Left cardiac atrium (tissue), 4 donors: ENCODE measurements around the gene SLC25A27. TPM values are rescaled to one million over a fixed set of nuclear protein-coding genes. Genes with fewer than 3 reads are reported as not detected.
A peak's percentile ranks its signal among the peaks of the same experiment; 100 is the strongest.
"Not testable (repeated sequence)": the region's sequence is repeated elsewhere in the genome, so short reads cannot be mapped to it uniquely, and the experiment has no call there.

Experiments used
- ATAC-seq, 2 donors: fragments of 200-7000 bp; cut with Tn5 transposase; one replicate each; pipeline ENCODE4 v1.9.1; 2020; ENCODE audit warnings: mild to moderate bottlenecking in 2 of 2, moderate library complexity in 2 of 2
- DNase-seq: peaks from one replicate; pipeline ENCODE4 v3.0.0-alpha.2; 2020
- intact Hi-C, 2 donors: fragments of 100-400 bp; cut with DNase I; formaldehyde crosslinking; loops; one replicate each; pipeline versions ENCODE4 v1.14.1 to v1.15.1; 2022 to 2023
- total RNA-seq, 2 donors: library from RNA; stranded (reverse); fragmentation: NEBNext Ultra II Directional; extraction: Animal tissue kit (Norgen Biotek cat#: 25700); gene quantifications; one replicate each; pipeline ENCODE4 v1.2.1, GENCODE V29; 2021
- donor health status: DM: no; HTN: yes; CAD: no.
- donor health status: DM: no; HTN: yes; CAD: no; lungs with severe emphysema.
- donor health status: DM: yes; HTN: yes; CAD: no.
- donor health status: Dilated cardiomyopathy.

The SLC25A27 gene
- total RNA-seq, 2 donors from 2014 or later, result 7.8 to 16.2 TPM

- ATAC-seq (no peak), DNase-seq (no peak)
- intact Hi-C loops, result no loop called here
These were observed 7.5 kb upstream of the SLC25A27 start for GRCh38 chr6:46645265-46645664.

GRCh38 chr6:46648108-46648507 lies 4.7 kb upstream of the SLC25A27 start:
- ATAC-seq, intact Hi-C loops, DNase-seq: not testable (repeated sequence)

DNA sequence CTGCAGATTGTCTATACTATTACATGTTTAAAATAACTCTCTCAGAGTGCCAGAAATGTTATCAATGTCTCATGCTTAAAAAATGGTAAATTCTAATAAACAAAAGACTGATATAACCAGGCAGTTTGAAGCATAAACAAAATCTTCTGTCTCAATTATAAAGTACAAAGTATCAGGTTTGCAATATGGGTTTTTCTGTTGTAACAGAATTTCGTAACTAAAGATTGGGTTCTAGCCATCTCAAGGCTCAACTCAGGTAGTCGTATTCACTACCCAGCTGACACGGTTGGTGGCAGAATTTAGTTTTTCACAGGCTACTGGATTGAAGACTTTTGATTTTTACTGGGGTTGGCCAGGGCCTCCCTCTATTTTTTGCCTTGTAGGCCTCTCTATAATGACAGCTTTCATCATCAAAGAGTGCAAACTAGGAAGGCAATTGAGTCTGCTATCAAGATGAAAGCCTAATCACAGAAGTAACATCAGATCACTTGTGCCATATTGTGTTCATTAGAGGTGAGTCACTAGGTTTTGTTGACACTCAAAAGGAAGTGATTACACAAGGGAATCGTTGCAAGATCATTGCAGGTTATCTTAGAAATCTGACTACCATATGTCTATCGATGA lies 3.8 kb upstream of the SLC25A27 start:
- ATAC-seq, result no peak
- no peak for DNase-seq
- intact Hi-C loops, result no loop called here

GRCh38 chr6:46651006-46651405 lies 1.8 kb upstream of the SLC25A27 start:
- ATAC-seq, result no peak
- DNase-seq, result no peak
- intact Hi-C loops, result no loop called here

GRCh38 chr6:46651816-46652215 lies 959 bp upstream of the SLC25A27 start:
- no peak for ATAC-seq

DNA sequence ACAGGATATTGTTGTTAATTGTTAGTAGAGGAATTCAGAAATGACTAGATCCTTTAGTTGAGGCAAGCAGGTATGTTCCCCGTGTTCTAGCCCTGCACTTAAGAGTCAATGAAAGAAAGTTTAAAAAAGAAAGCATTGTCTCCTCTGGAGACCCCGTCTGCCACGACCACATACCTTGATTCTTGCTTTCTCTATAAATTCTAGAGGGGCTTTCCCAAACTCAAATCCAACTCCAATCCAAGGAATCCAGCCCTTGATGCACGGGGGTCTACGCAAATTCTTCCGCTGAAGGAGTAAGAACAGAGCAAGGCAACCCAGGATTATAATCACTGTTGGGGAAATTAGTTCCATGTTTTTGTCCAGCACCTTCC lies 558 bp upstream of the SLC25A27 start:
- DNase-seq (no peak), ATAC-seq (no peak)
- intact Hi-C loops, result no loop called here

More at GRCh38 chr6:46651816-46652215, 959 bp upstream of the SLC25A27 start:
- intact Hi-C loops, result no loop called here
- no peak for DNase-seq

- intact Hi-C loops, result no loop called here
- ATAC-seq (no peak), DNase-seq (no peak)
These were observed 842 bp downstream of the SLC25A27 start for GRCh38 chr6:46653439-46654195.

DNA sequence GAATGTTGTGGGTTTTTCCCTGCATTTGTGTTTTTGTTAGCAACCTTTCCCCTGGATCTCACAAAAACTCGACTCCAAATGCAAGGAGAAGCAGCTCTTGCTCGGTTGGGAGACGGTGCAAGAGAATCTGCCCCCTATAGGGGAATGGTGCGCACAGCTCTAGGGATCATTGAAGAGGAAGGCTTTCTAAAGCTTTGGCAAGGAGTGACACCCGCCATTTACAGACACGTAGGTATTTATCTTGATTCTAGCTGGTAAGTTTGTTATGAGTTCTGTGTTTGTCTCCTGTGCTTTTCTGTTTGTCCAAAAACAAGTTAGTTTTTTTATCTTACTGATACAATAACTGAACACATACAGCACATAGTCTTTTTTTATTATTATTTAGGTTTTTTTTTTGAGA lies 3.0 kb downstream of the SLC25A27 start:
- intact Hi-C loops, result no loop called here
- DNase-seq, result no peak
- no peak for ATAC-seq

- no peak for DNase-seq
- no peak for ATAC-seq
- intact Hi-C loops, result no loop called here
These were observed 4.9 kb downstream of the SLC25A27 start for GRCh38 chr6:46657642-46658041.

- ATAC-seq, result no peak
- intact Hi-C loops, result no loop called here
- no peak for DNase-seq
These were observed 8.7 kb downstream of the SLC25A27 start for GRCh38 chr6:46661483-46661882.

GRCh38 chr6:46667377-46667776 lies 14.6 kb downstream of the SLC25A27 start:
- ATAC-seq (no peak), DNase-seq (no peak)
- intact Hi-C loops, result no loop called here

DNA sequence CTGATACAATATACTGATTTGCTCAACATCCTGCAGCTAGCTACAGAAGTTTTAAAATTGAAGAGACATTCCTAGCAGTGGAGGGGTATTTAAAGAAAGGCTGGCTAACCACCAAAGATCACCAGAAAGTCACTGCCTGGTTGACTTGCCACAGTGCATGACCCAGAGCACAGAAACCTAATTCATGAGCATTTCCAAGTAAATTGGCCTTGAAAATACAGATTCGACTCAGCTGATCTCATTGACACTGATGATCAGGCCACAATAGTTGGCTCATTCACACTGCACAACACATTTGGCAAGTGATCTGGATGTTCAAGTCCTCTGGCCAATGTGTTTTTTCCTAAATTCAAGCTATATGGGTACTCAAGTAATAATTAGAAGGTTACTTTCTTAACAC lies 21.6 kb downstream of the SLC25A27 start:
- DNase-seq (no peak), ATAC-seq (no peak)
- intact Hi-C loops, result no loop called here

- DNase-seq, result no peak
- intact Hi-C loops, result no loop called here
- no peak for ATAC-seq
These were observed 24.0 kb downstream of the SLC25A27 start for GRCh38 chr6:46676604-46677313.

DNA sequence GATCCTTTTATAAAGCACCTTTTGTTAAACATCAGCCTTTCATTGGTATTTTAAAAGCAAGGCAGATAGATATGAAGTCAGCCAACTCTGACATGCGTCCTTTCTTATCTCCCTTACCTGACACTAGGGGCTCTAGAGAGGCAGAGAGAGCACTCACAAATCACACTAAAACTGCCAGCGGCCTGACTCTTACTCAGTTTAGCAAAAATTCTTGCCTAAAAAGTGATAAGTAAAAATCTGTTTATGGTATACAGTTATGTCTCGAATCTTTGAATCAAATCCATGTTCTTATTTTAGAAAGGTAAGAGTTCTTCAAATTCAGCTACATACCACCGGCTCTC lies 24.5 kb downstream of the SLC25A27 start:
- ATAC-seq (no peak), DNase-seq (no peak)
- intact Hi-C loops, result no loop called here

DNA sequence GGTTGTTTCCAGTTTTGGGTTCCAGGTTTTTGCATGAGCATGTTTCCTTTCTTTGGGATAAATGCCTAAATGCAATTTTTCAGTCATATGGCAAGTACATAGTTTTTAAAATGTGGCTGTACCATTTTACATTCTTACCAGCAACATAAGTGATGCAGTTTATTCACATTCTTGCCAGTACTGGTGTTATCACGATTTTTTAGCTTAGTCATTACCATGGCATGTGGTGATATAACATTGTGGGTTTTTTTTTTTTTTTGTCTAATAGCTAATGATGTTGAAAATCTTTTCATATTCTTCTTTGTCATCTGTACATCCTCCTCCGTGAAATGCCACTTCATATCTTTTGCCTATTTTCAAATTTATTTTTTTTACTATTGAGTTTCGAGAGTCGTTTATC lies 32.0 kb downstream of the SLC25A27 start:
- no peak for DNase-seq
- intact Hi-C loops, result no loop called here

GRCh38 chr6:46687619-46688097 lies 34.9 kb downstream of the SLC25A27 start, which contains the start of gene TDRD6:
Gene TDRD6, plus strand, starts transcription at chr6:46687885. Its CDS starts 244 bp downstream, at chr6:46688129.
- ATAC-seq (no peak), DNase-seq (peak; percentile 21)
- intact Hi-C loops, result no loop called here

More for the DNA sequence above, 32.0 kb downstream of the SLC25A27 start:
- peak in 1 of 2 donors; percentile 56 for ATAC-seq

DNA sequence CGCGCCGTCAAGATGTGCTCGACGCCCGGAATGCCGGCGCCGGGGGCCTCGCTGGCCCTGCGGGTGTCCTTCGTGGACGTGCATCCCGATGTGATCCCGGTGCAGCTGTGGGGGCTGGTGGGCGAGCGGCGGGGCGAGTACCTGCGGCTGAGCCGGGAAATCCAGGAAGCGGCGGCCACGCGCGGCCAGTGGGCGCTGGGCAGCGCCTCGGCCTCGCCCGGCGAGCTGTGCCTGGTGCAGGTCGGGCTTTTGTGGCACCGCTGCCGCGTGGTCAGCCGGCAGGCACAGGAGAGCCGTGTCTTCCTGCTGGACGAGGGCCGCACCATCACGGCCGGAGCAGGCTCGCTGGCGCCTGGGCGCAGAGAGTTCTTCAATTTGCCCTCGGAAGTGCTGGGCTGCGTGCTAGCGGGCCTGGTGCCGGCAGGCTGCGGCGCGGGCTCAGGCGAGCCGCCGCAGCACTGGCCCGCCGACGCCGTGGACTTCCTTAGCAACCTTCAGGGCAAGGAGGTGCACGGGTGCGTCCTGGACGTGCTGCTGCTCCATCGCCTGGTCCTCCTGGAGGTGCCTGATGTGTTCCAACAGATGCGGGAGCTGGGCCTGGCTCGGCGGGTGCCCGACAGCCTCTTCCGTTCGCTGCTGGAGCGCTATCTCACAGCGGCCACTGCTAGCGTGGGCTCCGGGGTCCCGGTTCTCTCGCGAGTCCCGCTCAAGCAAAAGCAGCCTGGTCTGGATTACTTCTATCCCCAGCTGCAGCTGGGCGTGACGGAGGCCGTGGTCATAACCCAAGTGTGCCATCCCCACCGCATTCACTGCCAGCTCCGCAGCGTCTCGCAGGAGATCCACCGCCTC lies 35.6 kb downstream of the SLC25A27 start:
- ATAC-seq (peak in 1 of 2 donors; percentile 12), DNase-seq (peak; percentile 17)
- intact Hi-C loops, result no loop called here

DNA sequence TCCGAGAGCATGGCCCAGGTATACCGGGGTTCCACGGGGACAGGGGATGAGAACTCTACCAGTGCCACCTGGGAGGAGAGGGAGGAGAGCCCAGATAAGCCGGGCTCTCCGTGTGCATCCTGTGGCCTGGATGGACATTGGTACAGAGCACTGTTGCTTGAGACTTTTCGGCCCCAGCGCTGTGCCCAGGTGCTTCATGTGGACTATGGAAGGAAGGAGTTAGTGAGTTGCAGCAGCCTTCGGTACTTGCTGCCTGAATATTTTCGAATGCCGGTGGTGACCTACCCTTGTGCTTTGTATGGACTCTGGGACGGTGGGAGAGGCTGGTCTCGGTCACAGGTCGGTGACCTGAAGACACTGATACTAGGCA lies 36.2 kb downstream of the SLC25A27 start:
- ATAC-seq (no peak), DNase-seq (no peak)
- intact Hi-C loops, result no loop called here

DNA sequence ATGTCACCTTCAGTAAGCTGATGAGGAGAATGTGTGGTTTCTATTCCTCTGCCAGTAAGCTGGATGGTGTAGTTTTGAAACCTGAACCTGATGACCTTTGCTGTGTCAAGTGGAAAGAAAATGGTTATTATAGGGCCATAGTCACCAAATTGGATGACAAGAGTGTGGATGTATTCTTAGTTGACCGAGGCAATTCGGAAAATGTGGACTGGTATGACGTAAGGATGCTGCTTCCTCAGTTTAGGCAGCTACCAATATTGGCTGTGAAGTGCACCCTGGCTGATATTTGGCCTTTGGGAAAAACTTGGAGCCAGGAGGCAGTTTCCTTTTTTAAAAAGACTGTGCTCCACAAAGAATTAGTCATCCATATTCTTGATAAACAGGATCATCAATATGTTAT lies 36.9 kb downstream of the SLC25A27 start:
- intact Hi-C loops, result no loop called here
- no peak for DNase-seq
- ATAC-seq, result no peak
